GM21390 (cell line): ENCODE measurements around the gene TENM4.

ENCODE experiments used
- ATAC-seq: cut with Tn5 transposase; IDR thresholded peaks from one replicate; pipeline ENCODE4 v1.9.1; 2021; ENCODE audit not compliant: unreplicated experiment

The TENM4 gene

DNA sequence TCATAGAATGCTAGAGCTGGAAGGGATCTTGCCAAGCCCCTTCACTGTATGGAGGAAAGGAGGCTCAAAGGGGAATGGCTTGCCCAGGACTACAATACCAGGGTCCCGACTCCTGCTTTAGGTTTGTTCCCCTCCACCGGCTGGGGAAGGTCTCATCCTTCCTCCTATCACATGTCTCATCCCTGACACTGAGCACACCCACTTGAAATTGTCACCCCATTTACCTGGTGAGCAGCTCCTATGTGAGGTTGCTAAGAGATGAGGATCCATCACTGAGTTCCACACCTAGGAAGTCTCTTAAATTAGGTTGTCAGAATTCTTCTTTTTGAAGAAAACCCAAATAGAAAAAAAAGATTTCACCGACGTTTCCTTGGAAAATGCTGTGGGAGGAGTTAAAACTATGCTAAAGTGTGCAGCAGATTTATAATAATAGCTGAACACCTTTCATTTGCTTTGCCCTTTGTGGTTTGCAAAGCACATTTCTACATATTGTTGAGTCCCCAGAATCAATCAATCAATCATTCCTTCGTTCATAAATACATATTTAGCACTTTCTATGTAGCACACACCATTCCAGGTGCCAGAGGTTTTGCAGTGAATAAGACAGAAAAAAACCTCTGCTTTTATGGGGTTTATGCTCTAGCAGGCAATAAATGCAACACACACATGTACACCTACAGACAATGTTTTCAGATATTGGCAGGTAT is 91.7 kb downstream of the TENM4 start:
- no peak for ATAC-seq

DNA sequence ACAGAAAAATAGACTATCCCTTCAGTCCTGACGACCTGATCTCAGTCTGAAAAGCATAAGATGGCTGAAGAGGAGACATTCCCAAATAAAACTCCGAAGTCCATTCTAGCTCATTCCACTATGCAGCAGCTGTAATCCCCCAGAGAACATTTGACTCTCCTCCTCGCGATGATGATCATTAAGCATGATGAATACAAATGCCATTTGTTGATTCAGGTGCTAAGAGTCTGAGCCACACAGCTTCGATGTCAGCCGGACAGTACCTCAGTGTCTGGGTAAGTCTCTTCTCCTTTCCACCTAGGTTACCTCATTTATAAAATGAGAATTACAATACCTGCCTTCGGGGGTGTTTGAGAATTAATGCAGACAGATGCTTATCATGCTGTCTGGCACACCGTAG is 94.8 kb downstream of the TENM4 start:
- ATAC-seq = no peak

DNA sequence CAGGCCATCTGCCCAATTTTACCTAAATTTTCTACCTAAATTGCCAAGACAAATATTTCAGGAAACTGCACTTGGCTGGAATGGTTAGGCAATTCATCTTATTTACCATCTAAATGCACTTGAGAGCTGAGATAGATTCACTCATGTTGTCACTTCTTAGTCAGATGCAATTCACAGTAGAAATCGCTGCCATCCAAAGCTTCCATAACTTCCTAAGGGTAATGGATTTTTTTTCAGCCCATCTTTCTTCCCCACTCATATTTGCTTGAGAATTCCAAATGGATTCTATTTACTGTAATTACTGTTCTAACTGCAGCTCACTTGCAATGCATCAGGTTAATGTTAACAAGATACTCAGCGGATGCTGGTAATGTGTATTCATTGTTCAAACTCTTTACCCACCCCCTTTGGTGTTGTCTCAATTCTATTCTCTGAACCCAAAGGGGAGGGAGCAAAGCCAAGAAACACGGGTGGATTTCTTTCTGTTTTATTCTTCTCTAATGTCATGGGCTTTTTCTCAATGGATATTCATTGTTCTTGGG is 96.0 kb downstream of the TENM4 start:
- ATAC-seq = no peak

DNA sequence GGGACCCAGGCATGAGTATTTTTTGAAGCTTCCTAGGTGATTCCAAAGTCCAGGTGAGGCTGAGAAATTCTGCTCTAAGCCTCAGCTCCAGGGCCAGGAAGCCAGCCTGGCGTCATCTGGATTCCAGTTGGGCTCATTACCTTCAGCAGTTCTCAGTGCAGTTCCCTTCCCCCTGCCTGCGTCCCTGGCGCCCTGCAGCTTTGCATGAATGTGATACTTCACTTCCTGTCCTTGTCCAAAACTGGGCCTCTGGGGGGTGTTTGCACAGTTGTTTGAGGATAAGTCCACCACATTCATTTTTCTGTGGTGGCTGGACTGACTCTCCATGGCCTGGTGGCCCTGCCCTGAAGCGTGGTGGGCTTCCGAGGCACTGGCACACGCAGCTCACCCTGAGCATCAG is 98.1 kb downstream of the TENM4 start:
- ATAC-seq = no peak

DNA sequence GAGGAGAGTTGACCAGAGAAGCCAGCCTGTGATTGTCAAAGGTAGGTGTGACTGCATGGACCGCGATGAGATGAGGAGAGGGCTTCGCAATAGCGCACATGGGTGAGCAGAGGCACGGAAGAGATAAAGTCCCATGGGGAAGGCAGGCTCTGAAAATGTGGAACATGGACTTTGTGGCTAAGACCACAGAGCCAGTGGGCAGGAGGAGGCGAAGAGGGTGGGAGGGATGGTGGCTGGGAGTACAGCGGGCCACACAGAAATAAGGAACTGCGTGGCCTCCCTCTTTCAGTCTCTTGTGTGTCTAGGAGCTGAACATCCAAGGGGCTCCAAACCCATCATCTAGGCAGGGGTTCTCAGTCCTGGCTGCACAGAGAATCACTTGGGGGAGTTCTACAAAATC is 98.6 kb downstream of the TENM4 start:
- ATAC-seq = no peak

DNA sequence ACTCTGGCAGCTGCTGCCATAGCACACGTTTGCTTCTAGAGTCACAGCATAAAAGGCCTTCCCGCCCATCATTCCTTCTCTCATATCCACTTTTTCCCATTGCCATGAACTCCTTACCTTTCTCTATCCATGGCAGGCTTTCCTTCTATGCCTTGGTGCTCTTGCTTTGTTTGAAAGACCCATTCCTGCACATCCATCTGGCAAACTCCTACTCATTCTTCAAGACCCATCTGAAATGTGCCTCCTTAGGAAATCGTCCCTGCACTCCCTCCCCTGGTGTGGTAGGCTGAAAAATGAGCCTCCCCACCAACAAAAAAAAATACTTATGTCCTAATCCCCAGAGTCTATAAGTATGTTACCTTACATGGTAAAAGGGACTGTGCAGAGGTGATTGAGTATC is 100.3 kb downstream of the TENM4 start:
- no peak for ATAC-seq

DNA sequence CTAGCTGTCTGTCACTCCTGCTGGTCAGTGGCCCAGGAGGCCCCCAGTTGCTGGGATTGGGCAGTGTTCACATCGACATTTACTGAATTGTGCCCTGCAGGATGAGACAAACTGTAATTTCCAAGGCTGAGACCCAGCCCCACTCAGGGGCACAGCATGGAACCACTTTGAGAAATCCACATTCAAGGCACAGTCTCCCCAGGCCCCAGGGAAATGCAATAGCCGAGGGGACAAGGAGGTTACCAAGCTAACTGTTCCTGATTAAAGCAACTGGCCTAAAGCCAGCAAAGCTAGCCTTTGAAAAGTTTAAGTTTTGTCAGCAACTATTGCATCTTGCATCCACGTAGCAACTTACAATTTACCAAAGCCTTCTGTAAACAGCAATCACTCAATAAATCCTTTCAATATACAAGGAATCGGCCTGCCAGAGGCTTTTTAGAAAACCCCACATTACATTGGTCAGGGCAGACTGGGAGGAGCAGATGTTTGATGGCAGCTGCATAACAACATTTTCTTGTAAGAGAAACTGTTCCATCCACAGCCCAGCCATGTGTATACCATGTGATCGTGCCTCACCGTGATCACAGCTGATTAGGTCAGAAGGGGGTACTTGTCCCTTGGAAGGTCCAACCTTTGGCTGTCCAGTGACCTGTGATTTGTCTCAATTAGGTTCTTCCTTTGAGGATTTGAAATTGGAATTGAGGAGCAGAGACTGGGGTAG is 103.9 kb downstream of the TENM4 start:
- no peak for ATAC-seq

DNA sequence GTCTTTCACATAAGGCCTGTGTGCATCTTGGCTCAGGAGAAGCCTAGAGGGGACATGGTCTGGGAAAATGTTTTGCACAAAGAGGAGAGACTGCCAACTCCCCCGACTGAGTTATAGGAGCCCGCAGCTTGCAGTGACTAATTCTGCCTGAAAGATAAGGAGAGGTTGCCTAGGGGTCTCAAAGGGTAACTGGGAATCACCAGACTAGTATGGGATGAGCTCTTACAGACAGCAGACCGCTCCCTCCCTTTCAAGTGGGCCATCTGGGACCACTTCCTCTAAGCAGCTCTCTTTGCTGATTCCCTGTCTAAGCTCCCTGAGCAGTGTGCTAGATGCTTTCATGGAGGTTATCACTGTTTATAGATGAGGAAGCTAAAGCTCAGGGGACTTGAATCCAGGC is 105.1 kb downstream of the TENM4 start:
- ATAC-seq = no peak

DNA sequence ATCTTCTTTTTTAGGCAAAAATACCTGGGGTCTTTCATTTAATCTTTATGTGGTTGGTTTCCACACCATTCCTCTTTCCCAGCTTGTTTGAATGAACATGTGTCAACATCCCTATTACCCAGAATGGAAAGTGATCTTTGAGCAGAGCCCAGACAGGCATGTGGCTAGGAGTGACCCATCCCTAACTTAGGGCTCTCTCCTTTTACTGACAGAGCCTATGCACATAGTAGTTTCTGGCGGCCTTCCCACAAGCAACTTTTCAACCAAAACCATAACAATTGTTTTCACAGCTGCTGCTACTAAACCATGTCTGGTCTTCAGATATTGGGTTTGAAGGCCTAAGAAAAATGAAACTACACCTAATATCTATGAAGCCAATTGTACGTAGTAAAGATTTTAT is 107.5 kb downstream of the TENM4 start:
- ATAC-seq = no peak

DNA sequence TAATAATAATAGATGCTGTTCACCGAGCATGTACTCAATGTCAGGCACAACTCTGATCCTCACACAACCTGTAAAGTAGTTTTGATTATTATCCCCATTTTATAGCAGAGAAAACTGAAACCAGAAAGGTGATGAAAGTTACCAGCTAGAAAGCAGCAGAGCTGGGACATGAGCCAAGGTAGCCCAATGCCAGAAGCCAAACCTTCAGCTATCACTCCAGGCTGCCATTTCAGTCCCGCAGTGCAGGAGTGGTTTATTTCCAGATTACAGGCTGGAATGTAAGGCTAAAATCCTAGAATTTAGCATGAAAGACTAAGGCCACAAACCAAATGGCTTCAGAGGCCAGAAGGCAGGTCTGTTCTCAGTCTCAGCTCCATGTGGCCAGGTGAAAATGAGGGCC is 108.8 kb downstream of the TENM4 start:
- ATAC-seq = no peak

DNA sequence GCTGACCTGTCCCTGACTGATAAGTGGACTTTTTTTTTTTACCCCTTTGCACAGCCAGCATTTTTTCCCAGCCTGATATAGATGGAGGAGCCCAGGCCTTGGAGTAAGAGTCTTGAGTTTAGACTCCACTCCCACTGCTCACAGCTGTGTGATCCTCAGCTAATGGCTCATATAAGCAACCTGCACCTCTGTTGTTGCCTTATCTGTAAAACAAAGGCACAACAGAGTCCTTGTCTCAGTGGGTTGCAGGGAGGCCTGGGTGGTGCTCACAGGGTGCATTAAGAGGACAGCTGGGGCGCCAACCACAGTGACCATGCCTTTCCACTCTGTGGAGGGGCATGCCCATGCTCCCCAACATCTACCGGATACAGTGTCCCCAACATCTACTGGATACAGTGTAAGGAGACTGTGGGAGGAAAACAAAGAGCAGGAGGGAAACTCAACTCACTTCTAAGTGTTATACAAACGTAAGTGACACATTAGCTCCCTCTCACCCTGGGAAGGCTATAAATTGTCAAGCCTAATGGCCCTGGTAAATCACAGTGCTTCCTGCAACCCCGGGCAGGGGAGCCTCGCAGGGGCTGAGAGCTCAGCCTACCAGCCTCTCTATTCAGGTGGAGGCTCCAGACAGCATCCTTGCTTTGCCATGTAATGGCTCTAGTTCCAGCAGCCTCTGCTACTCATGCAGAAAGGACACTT is 109.5 kb downstream of the TENM4 start:
- no peak for ATAC-seq

DNA sequence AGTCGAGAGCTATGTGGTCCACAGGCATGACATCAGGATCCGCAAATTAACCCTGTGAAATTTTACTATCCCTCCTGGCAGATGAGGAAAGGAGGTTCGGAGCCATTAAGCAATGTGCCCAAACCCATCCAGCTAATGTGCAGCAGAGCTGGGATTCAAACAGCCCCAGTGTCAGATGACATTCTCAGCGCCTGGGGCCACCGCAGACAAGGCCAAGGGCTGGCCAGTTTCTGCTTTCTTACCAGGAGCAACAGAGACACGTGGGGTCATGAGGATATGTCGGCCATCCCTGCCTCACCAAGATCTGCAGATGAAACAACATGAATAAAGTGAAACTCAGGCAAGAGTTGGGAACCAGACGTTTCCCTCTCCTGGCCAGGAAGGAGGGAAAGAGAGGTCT is 110.2 kb downstream of the TENM4 start:
- no peak for ATAC-seq

DNA sequence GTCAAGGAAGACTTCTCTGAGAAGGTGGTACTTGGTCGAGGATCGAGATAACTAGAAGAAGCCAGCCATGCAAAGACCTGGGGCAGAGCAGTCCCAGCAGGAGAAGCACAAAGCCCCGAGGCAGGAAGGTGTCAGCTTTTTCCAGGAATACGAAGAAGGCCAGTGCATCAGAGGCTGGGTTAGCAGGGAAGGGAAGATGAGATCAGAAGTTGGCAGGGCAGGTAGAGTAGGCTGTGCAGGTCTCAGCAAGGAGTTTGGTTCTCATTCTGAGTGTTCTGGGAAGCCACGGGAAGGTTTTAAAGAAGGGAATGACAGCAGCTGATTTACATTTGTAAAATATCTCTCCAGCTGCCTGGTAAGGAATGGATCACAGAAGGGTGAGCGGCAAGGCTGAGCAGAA is 111.3 kb downstream of the TENM4 start:
- no peak for ATAC-seq

DNA sequence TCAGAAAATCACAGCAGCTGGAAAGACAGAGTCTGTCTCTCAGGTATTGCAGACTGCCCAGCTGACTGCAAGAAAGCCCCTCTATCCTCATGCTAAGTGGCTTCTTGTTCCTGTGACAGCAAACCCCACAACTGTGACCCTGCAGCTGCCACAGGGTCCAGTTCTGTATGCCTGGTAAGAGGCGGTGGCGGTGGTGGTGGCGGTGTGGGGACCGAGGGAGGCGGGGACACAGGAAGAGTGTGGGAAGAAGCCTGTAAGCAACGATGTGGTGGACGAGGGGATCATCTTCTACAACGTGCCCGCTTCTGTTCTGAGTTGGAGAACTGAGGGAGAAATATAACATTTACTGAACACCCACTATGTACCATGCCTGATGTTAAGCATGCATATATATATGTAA is 112.4 kb downstream of the TENM4 start:
- no peak for ATAC-seq

DNA sequence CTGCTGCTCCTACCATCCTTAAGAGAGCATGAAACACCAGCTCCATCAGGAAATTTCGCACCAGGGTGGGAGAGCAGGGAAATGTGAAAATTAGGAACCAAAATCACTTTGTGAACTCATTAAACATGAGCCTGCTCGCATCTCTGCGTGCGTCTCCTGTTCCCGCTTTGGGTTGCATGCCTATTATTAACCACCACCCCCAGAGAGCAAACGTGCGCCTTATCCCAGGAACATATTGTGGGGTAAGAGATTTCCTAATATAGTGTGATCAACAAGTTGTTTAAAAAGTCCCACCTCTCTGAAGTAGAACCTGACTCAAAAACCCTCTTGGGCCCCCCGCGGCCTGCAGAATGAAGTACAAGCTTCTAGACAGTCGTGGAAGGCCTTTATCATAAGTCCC is 115.0 kb downstream of the TENM4 start:
- no peak for ATAC-seq

DNA sequence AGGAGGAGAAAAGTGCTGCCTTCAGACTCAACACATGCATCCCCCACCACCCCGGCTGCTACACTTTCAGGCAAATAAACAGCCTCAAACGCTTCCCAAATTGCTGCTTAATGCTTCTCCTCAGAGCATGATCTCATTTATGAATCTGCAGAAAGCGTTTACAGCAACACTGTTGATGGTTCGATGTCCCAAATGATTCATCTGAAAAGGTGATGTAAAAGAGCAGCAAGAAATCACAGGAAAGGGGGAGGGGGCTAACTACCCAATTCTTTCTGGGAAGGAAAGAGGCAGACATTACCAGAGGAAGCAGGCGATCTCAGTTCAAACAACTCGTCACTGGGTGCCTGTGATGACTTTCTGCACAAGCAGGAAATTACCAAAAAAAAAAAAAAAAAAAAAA is 119.6 kb downstream of the TENM4 start:
- no peak for ATAC-seq

DNA sequence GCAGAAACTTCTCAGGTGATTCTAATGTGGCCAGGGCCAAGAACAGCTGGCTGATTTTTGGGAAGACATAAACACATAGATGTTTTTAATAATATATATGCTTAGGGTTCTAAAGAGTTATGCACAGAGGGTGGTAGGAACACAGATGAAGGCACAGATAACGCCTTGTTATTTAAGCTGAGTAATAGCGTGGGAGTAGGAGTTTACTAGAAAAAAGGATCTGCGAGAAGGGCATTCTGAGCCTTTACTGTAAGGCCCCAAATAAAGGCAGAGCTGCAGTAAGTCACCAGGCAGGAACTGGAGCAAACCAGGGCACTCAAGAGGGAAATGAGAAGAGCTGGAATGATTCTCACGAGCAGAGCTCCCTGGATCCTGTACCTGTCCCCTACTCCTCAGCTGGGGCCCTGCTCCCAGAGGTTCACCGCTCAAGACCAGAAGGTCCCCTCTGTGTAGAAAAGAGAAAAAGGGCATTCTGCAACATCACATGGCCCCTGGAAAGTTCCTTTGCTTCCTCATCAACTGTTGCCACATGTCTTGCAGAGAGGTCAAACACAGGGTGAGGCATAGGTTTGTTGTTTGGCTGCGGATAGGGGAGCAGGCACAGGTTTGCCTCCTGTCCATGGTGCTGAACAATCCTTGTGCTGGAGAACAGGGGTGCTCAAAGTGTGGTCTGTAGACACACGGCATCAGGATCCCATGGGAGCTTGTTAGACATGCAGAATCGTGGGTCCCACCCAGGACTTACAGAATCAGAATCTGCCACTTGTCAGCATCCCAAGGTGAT is 125.7 kb downstream of the TENM4 start:
- ATAC-seq = no peak

DNA sequence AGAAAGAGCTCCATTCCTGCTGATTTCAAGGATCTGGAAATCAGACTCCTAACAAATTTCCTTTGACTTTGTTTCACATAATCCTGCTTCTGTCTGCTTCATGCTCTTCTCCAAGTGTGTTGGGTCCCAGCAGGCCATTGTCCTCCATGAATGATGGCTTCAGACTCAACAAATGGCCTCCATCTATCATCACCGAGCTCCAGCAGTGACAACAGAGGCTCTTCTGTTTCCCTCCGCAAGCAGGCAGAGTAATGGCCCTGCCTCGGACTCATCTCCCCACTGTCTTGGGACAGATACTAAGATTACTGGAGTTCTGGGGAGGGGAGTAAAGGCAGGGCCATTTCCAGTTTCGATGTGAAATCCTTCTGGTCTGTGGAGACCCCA is 127.3 kb downstream of the TENM4 start:
- no peak for ATAC-seq

DNA sequence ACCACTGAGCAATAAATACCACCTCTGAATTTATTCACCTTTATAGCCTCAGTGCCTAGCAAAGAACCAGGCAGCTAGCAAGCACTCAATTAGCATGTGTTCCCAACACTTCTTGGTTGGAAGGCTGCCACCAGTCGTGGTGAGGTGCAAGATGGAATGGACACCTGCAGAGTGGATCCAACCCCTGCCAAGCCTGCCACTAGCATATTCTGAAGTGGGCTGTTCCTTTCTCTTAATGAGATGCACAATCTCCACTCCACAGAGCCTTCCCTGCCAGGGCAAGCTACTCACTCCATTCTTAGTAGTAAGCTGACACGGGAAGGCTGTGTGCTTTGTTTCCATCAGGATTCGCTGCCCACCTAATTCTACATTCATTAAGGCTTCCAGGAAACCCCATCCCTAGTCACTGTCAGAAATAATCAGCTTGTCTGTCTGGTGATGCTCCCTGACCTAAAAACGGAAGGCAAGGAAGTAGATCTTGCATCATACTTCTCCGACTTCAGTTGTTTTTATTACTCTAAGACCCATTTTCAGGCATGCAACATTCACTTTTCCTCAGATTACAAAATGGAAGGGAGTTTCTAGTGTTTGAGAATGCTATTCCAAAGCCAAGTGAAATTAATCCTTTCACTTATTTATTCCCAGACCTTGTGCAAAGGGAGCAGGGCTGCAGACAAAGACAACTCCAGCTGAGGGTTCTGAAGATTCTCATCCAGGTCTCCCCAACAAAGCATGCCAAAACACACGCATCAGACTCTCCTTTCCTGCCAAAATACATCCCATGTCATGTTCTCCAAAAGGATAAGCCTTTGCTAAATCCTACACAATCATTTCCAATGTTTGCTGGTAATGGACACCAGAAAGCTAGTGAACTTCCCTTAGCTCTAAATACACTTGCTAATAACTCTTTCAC is 128.0 kb downstream of the TENM4 start:
- no peak for ATAC-seq

DNA sequence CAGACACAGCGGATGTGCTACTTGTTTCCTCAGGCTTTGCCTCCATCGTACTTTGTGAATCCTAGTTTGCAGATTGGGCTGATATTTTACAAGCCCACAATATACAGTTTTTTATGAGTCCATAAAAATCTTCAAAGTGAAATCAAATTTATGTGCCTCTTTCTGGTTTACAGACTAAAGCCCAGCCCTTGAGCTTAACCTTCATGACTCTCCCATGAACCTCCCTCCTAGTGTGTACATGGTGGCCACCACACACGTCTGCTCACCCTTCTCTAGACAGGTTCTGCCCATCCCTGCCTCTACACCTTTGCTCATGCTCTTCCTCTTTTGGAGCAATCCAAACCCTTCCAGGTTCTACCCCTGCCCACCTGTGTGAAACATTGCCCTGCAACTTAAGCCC is 129.4 kb downstream of the TENM4 start:
- no peak for ATAC-seq
